ENCODE data around the gene APMAP.
A peak's percentile ranks its signal among the peaks of the same experiment; 100 is the strongest.

Gene APMAP

GRCh38 chr20:24993337-24994185 is 1.0 kb upstream of the APMAP start:
- intact Hi-C loops (cut with DNase I): loop anchor here (2.0 to 5.0 kb wide), 3 partner anchors 39 to 204 kb away; partner anchors contain the start of gene ENTPD6
- peak in 1 of 10 donors; percentile 12 for DNase-seq

- intact Hi-C loops (cut with DNase I): loop anchor here (5.0 kb wide), 1 partner anchor 205 kb away; the partner anchor contains the start of gene ENTPD6
- DNase-seq: peak in 1 of 10 donors; percentile 90
Observed at GRCh38 chr20:24991897-24992486, 559 bp downstream of the APMAP start.

GRCh38 chr20:24990810-24991252 is 1.7 kb downstream of the APMAP start:
- DNase-seq: peak in 1 of 10 donors; percentile 20
- intact Hi-C loops (cut with DNase I): loop anchor here (5.0 kb wide), 1 partner anchor 206 kb away; the partner anchor contains the start of gene ENTPD6

DNA sequence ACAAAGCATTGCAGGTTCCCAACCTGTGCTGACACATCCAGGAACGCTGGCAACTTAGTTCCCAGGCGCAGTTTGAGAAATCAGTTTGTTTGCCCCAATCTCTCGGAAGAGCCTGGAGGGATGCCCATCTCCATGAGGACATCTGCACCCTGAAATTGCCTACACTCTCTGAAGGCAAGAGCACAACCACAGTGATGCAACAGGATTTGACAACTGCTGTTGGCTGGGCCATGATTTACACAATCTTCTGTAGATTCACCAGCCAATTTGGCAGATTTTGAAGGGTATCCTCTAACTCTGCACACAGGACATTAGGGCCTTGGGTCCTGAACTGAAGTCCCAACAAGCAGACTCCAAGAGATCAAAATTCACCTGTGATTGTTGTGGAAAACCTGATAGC is 3.4 kb downstream of the APMAP start:
- intact Hi-C loops (cut with DNase I): no loop called here
- DNase-seq: peak in 3 of 10 donors; percentile 9 to 38 (median 16)

DNA sequence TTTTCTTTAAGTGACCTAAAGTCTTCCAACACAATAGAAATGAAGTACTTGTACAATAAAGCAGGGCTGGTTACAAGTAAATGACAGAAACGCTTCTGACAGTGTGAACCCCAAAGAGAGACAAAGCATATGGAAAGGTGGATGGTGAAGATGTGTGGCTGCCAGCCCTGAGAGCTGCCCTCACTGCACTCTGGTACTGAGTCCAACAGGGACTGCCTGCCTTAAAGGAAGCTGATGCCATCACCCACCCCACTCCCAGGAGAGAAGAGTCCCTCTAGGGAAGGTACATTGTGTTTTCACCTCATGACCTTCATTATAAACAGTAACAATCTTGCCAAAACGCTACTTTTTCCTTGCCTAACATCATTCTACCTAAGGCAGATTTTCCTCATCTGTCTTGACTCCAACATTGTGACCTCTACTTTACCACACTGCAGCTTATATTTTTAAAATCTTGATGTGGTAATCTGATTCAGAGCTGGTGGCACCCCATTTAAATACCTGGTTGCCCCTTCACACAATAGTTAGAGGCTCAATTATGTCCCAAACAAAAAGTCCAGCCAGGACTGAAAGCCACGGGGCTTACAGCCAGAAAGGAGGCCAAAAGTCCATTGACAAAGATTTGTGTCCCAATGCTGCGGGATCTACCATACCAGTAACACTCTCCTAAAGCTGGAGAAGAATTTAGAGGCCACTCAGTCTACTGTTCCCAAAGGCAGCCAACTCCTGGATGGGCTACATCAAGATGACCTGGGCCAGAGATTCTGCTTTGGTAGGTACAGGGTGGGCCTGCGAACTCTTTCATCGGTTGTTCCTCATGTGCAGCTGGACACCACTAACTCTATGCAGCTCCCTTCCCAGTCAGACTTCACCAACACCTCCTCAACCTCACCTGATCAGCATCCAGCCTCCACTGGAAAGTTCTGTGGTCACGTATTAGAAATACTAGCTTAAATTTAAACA is 4.4 kb downstream of the APMAP start:
- intact Hi-C loops (cut with DNase I): no loop called here
- DNase-seq: peak in 3 of 10 donors; percentile 0 to 30 (median 15)

DNA sequence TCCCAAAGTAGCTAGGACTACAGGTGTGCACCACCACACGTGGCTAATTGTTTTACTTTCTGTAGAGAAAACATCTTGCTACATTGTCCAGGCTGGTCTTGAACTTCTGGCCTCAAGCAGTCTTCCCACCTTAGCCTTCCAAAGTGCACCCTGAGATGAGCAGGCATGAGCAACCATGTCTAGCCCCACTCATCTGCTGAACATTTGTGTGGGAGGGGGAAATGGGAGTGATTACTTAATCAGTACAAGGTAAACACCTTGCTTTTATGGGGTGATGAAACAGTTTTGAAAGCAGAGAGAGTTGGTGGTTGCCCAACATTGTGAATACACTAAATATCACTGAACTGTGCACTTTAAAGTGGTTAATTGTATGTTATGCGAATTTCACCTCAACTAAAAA is 5.3 kb downstream of the APMAP start:
- intact Hi-C loops (cut with DNase I): no loop called here
- no peak for DNase-seq

- intact Hi-C loops (cut with DNase I): no loop called here
- DNase-seq: peak in 2 of 10 donors; percentile 1 to 58
Observed at GRCh38 chr20:24986436-24987015, 6.0 kb downstream of the APMAP start.

GRCh38 chr20:24985802-24986201 is 6.7 kb downstream of the APMAP start:
- DNase-seq: peak in 2 of 10 donors; percentile 1 to 55
- intact Hi-C loops (cut with DNase I): no loop called here

DNA sequence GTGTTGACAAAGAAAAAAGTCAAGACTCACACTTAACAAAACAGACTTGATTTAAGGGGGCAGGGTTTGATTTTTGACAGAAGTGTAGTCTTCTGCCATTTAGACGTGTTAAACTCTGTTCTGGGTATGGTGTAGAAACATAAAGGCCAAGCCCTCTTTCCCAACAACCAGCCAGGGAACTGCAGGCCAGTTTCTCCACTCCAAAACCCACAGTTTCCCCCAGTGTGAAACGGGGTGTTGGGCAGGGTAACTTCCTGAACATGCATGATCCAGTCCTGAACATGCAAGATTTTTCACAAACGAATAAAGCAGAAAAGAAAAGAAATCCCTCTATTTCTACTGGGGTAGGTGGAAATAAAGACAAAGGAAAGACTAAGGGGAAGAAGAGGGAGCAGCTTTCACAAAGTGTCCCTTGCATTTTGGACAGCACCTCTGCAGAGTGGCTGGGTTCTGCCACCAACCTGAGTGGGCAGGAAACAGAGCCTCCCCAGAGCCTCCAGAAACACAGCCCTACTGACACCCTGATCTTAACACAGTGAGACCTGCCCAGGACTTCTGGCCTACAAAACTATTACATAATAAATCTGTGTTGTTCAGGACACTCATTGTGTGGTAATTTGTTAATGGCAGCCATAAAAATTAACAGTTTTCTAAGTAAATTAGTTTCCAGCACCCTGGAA is 7.5 kb downstream of the APMAP start:
- DNase-seq: peak in 1 of 10 donors; percentile 1
- intact Hi-C loops (cut with DNase I): no loop called here

DNA sequence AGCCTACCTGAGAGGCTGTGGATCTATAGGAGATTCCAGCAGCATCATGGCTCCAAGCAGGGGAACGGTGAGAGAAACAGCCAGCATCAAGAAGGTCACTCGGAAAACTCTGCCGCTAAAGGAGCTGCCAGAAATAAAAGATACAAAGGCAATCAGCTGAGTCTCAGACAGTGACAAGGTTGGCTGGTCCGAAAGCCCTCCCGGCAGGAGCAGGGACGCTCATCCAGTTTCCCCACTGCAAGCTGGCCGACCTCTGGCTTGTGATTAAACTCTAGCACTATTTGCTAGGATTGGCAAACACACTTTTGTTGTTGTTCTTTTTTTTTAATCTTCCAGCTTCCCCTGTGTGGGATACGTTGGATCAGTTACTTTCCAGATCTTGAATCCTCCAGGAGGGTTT is 8.7 kb downstream of the APMAP start:
- intact Hi-C loops (cut with DNase I): no loop called here
- DNase-seq: peak in 1 of 10 donors; percentile 0

- intact Hi-C loops (cut with DNase I): no loop called here
- DNase-seq: peak in 2 of 10 donors; percentile 81 to 89
Observed at GRCh38 chr20:24981790-24982189, 10.8 kb downstream of the APMAP start.

DNA sequence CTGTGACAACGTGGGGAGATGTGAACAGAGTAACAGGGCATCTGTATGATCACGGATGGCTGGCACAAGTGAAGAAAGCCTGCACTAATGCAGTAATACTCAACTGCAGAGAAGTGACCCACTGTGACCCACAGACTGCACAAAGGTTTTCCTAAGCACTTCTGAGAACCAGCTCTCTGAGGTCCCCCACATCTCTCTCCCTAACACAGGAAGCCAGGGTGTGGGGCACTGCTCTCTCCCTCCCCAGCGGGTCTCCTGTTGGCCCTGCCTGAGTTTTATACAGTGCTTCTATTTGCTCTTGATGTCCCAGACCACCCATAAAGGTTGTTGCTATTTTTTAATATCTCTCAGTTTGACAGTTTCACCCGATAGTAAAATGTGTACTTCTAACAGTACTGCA is 11.3 kb downstream of the APMAP start:
- intact Hi-C loops (cut with DNase I): no loop called here
- DNase-seq: peak in 1 of 10 donors; percentile 2

DNA sequence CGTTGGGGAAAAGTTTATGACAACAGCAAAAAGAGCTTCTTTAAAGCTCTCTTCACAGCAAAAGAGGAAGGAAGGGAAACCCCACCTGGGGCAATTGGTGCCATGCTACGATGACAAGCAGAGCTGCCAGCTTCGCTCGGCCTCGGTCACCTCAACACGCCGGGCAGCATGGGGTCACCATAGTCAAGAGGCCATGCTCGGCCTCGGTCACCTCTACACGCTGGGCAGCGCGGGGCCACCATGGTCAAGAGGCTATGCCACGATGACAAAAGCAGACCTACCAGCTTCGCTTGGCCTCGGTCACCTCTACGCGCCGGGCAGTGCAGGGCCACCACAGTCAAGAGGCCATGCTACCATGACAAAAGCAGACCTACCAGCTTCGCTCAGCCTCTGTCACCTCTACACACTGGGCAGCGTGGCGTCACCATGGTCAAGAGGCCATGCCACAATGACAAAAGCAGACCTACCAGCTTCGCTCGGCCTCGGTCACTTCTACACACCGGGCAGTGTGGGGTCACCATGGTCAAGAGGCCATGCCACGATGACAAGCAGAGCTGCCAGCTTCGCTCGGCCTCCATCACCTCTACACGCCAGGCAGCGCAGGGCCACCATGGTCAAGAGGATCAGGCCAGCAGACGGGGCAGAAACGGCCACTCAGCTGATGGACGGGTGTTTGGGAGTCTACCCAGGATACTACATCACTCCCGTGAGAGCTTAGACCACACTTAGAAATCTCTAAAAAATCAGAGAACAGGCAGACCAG is 12.1 kb downstream of the APMAP start:
- intact Hi-C loops (cut with DNase I): no loop called here
- DNase-seq: peak in 2 of 10 donors; percentile 63 to 81

- peak in 1 of 10 donors; percentile 57 for DNase-seq
- intact Hi-C loops (cut with DNase I): no loop called here
Observed at GRCh38 chr20:24979036-24979960, 13.3 kb downstream of the APMAP start.

- peak; percentile 63 to 97 (median 76) for DNase-seq
- intact Hi-C loops (cut with DNase I): no loop called here
Observed at GRCh38 chr20:24978513-24978912, 14.0 kb downstream of the APMAP start.

GRCh38 chr20:24977797-24978196 is 14.8 kb downstream of the APMAP start:
- intact Hi-C loops (cut with DNase I): no loop called here
- DNase-seq: peak in 3 of 10 donors; percentile 42 to 86 (median 59)

DNA sequence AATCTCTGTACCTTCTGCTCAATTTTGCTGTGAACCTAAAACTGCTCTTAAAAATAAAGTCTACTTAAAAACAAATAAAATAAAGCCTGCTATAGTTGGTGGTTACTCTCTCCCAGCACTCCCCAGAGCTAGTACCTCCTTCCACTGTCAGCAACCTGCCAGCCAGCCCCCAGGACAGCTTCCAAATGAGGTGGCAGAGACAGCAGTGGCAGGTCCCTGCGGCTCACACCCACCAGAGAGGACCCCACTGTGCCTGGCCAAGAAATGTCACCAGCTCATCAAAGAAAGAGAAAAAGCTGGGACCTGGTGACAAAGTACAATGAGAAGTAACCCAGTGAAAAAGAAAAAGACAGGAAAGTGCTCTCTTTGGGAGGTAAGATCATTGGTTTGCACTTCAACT is 15.2 kb downstream of the APMAP start:
- DNase-seq: peak in 2 of 10 donors; percentile 35 to 74
- intact Hi-C loops (cut with DNase I): no loop called here
